ENCODE measurements around the gene TOP2B.

TOP2B gene

GRCh38 chr3:25662736-25663320 lies 1.9 kb downstream of the TOP2B start:
- peak overlapping the region; percentile 81 for H3K4me3 ChIP-seq (replicated peaks; ENCODE audit: low read depth, low read length)
- peak; percentile 14 for DNase-seq (ENCODE audit: low read depth)
- no peak for TF ChIP-seq CTCF (IDR thresholded peaks at IDR 0.05; ENCODE audit: low read length, missing control alignments)

GRCh38 chr3:25661694-25662437 lies 2.8 kb downstream of the TOP2B start:
- DNase-seq (ENCODE audit: low read depth) = no peak
- H3K4me3 ChIP-seq (replicated peaks; ENCODE audit: low read depth, low read length) = peak overlapping the region; percentile 81
- no peak for TF ChIP-seq CTCF (IDR thresholded peaks at IDR 0.05; ENCODE audit: low read length, missing control alignments)

- DNase-seq (ENCODE audit: low read depth) = no peak
- TF ChIP-seq CTCF (IDR thresholded peaks at IDR 0.05; ENCODE audit: low read length, missing control alignments) = no peak
- H3K4me3 ChIP-seq (replicated peaks; ENCODE audit: low read depth, low read length) = no peak overlapping the region
Observed at GRCh38 chr3:25658836-25659235, 5.9 kb downstream of the TOP2B start.

GRCh38 chr3:25657293-25657692 lies 7.4 kb downstream of the TOP2B start:
- DNase-seq (ENCODE audit: low read depth) = no peak
- no peak overlapping the region for H3K4me3 ChIP-seq (replicated peaks; ENCODE audit: low read depth, low read length)
- no peak for TF ChIP-seq CTCF (IDR thresholded peaks at IDR 0.05; ENCODE audit: low read length, missing control alignments)

GRCh38 chr3:25655659-25656058 lies 9.0 kb downstream of the TOP2B start:
- TF ChIP-seq CTCF (IDR thresholded peaks at IDR 0.05; ENCODE audit: low read length, missing control alignments) = no peak
- DNase-seq (ENCODE audit: low read depth) = no peak

GRCh38 chr3:25654576-25654975 lies 10.1 kb downstream of the TOP2B start:
- H3K4me3 ChIP-seq (replicated peaks; ENCODE audit: low read depth, low read length) = no peak overlapping the region
- no peak for TF ChIP-seq CTCF (IDR thresholded peaks at IDR 0.05; ENCODE audit: low read length, missing control alignments)
- no peak for DNase-seq (ENCODE audit: low read depth)

More at GRCh38 chr3:25655659-25656058, 9.0 kb downstream of the TOP2B start:
- no peak overlapping the region for H3K4me3 ChIP-seq (replicated peaks; ENCODE audit: low read depth, low read length)

- H3K4me3 ChIP-seq (replicated peaks; ENCODE audit: low read depth, low read length) = no peak overlapping the region
- no peak for TF ChIP-seq CTCF (IDR thresholded peaks at IDR 0.05; ENCODE audit: low read length, missing control alignments)
- DNase-seq (ENCODE audit: low read depth) = no peak
Observed at GRCh38 chr3:25653322-25653721, 11.4 kb downstream of the TOP2B start.
